H54 (cell line): ENCODE data around the gene SMPD3.

ENCODE experiments used
- DNase-seq: peaks from one replicate; pipeline ENCODE4 v3.0.0; 2011; ENCODE audit warnings: low spot score, mixed read lengths; ENCODE audit not compliant: insufficient read length
- FAIRE-seq: peaks from 3 replicates; lab custom pipeline; 2011; peaks lifted over from hg19 to GRCh38; lab: Jason Lieb, UNC
- POLR2A ChIP-seq: IDR thresholded peaks from 2 replicates; pipeline ENCODE4 v1.6.1; 2011; ENCODE audit warnings: low read depth, mild to moderate bottlenecking, low read length

The SMPD3 gene

DNA sequence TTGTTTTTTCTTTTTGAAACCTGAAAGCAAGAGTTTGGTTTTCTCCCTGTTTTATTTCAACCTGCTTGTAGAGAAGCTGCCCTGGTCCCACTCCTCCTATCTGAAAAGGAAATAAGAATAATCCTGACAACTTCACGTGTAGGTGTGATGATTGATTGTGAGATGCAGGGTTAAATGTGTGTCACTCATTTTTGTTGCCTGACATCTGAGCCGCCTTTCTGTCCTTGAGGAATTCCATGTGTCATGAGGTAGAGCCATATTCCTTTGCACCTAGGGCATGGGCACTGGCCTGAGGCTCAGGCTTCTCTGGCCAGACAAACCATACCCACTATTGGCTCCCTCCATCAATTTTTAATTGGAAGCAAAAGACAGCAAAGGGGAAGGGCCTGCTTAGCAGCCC is 10.2 kb upstream of the SMPD3 start:
- no peak for DNase-seq
- TF ChIP-seq POLR2A, result no peak
- FAIRE-seq, result no peak

GRCh38 chr16:68458101-68458500 is 9.8 kb upstream of the SMPD3 start:
- DNase-seq, result no peak
- no peak for FAIRE-seq
- TF ChIP-seq POLR2A, result no peak

GRCh38 chr16:68455631-68456030 is 7.3 kb upstream of the SMPD3 start:
- no peak for TF ChIP-seq POLR2A
- no peak for DNase-seq
- FAIRE-seq, result no peak

DNA sequence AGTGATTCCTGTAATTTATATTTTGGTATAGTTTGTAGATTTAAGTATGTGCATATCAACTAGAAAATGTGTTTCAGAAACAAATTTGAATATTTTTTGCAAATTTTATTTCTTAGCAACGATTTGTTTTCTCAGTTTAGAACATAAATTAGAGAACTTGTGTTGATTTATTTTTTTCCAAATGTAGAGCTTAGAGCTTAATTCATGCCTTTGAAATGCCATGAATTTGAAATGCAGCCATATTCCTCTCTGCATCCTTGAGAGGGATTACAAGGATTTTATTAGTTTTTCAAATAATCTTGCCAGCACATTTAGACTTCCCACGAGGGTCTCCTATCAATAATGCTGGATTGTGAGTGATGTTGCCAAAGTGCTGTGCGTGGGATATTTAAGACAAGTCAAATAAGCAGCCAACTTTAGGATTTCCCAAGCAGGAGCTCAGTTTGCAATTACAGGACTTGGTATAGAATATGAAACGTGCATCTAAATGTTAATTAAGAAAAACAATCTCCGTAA is 6.7 kb upstream of the SMPD3 start:
- DNase-seq, result no peak
- no peak for FAIRE-seq
- TF ChIP-seq POLR2A, result no peak

GRCh38 chr16:68453816-68454215 is 5.5 kb upstream of the SMPD3 start:
- no peak for DNase-seq
- no peak for FAIRE-seq
- TF ChIP-seq POLR2A, result no peak

GRCh38 chr16:68452176-68452575 is 3.9 kb upstream of the SMPD3 start:
- DNase-seq, result peak; percentile 37

GRCh38 chr16:68451676-68452075 is 3.4 kb upstream of the SMPD3 start:
- DNase-seq (no peak), FAIRE-seq (no peak)
- no peak for TF ChIP-seq POLR2A

More at GRCh38 chr16:68452176-68452575, 3.9 kb upstream of the SMPD3 start:
- no peak for TF ChIP-seq POLR2A
- FAIRE-seq, result no peak

- DNase-seq (no peak), FAIRE-seq (no peak)
- no peak for TF ChIP-seq POLR2A
These were observed 2.5 kb upstream of the SMPD3 start for GRCh38 chr16:68450741-68451255.

DNA sequence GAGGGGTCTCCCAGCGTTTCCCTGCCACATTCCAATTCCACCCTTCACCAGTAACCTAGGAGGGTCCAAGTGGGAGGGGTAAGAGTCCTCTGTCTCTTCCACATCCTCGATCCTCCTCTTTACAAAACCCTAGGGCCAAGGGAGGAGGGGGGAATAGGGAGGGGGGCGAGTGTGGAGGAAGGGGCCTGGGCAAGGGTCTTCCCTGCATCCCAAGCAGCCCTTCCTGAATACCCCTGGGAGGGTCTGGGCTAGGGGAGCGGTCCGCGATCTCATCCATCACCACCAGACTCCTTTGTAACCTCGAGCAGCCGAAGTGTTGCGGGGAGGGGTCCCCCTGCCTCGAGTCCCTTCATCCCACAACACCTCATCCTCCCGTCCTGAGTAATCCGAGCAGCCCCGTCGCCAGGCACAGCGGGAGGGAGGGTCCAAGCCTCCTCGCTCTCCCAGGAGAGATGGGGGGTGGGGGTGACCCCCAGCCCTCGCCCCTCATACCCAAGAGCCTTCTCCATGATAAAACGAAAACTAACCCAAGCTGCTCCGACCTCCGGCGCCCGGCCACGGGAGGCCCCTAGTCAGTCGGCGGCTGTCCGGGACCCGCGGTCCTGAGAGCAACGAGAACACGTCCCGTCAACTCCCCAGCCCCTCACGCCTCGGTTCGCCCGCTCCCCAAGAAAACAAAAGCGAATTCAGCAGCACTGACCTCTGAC is 502 bp downstream of the SMPD3 start:
- DNase-seq, result no peak

GRCh38 chr16:68446681-68447652 is 1.3 kb downstream of the SMPD3 start:
- TF ChIP-seq POLR2A, result no peak
- no peak for FAIRE-seq

More for the DNA sequence above, 502 bp downstream of the SMPD3 start:
- no peak for TF ChIP-seq POLR2A
- no peak for FAIRE-seq

GRCh38 chr16:68445458-68445857 is 2.9 kb downstream of the SMPD3 start:
- DNase-seq (peak; percentile 60), FAIRE-seq (no peak)
- no peak for TF ChIP-seq POLR2A

More at GRCh38 chr16:68446681-68447652, 1.3 kb downstream of the SMPD3 start:
- DNase-seq, result no peak

- TF ChIP-seq POLR2A, result no peak
- no peak for FAIRE-seq
- DNase-seq, result peak; percentile 35
These were observed 4.2 kb downstream of the SMPD3 start for GRCh38 chr16:68444056-68444657.

DNA sequence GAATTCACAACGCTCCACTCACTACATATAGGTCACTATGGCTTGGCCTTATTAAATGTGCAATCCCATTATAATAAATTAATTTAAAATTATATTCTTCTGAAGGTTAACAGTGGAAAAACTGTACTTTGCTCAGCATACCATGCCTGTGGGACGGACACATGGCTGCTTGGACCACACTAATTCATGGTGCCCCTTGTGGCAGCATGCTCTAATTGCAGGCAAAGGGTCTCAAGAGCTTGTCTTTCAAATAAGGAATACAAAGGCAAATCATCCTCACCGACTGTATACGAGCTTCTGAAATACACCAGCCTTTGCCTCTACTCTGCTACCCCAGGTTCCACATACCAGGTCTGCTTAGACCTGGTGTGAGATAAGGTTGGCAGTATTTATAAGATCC is 11.7 kb downstream of the SMPD3 start:
- DNase-seq (no peak), FAIRE-seq (no peak)
- no peak for TF ChIP-seq POLR2A
